GM12878 (cell line): ENCODE data around the gene PGAP3. TPM values are rescaled to one million over a fixed set of nuclear protein-coding genes. Genes with fewer than 3 reads are reported as not detected.
A peak's percentile ranks its signal among the peaks of the same experiment; 100 is the strongest.

Source experiments
- ATAC-seq: fragments of 200-7000 bp; cut with Tn5 transposase; 3 replicates; pipeline ENCODE4 v1.9.1; 2020; ENCODE audit warnings: mild to moderate bottlenecking, moderate library complexity
- BruUV-seq: library from RNA; stranded (reverse); fragments of 400-500 nt; replicated peaks from 2 replicates; lab custom pipeline; 2021; lab: Mats Ljungman, UMichigan
- CTCF ChIA-PET: fragments of 300-600 bp; sonication (Branson Sonifier 250); formaldehyde crosslinking; extraction: SDS; loops from one replicate; lab custom pipeline; 2021; ENCODE audit warnings: inconsistent platforms; lab: Yijun Ruan, JAX
- POLR2A ChIA-PET: fragments of 350-600 bp; formaldehyde crosslinking; extraction: SDS; loops from one replicate; lab custom pipeline; 2021; ENCODE audit warnings: inconsistent platforms; lab: Charles Lee
- RAD21 ChIA-PET: fragments of 300-600 bp; sonication (Branson Sonifier 250); formaldehyde crosslinking; loops from one replicate; lab custom pipeline; 2023; ENCODE audit warnings: antibody characterized with exemption; ENCODE audit not compliant: unreplicated experiment; lab: Charles Lee
- SMC1A ChIA-PET: fragments of 300-600 bp; sonication (Branson Sonifier 250); formaldehyde crosslinking; loops from one replicate; lab custom pipeline; 2023; ENCODE audit not compliant: unreplicated experiment, uncharacterized antibody; lab: Charles Lee
- DNase-seq: peaks from one replicate; pipeline ENCODE4 v3.0.0-alpha.2; 2011; ENCODE audit warnings: low read depth, low spot score
- FAIRE-seq: peaks from 3 replicates; lab custom pipeline; 2011; peaks lifted over from hg19 to GRCh38; lab: Jason Lieb, UNC
- H2AFZ ChIP-seq: 2 replicates; pipeline ENCODE4 v1.6.0; 2011; ENCODE audit warnings: low read depth, low read length, control low read depth; ENCODE audit not compliant: control insufficient read depth
- H3K27ac ChIP-seq: 2 replicates; pipeline ENCODE4 v1.5.1; 2011; ENCODE audit warnings: control low read depth; ENCODE audit not compliant: control insufficient read depth, insufficient read depth
- H3K27me3 ChIP-seq, 2 experiments: replicated peaks in 1 of 2; 2 replicates each; pipeline versions ENCODE4 v1.6.0 to v1.6.1; 2011; ENCODE audit warnings: low read length in 1 of 2; ENCODE audit not compliant: control insufficient read depth in 2 of 2, insufficient read depth in 2 of 2
- H3K36me3 ChIP-seq, 2 experiments: 2 replicates each; pipeline ENCODE4 v1.5.1; 2011; ENCODE audit warnings: low read length in 1 of 2; ENCODE audit not compliant: control insufficient read depth in 2 of 2, insufficient read depth in 2 of 2
- H3K4me1 ChIP-seq: 2 replicates; pipeline ENCODE4 v1.6.1; 2011; ENCODE audit warnings: mild to moderate bottlenecking, low read length, moderate library complexity, mixed read lengths; ENCODE audit not compliant: control insufficient read depth, insufficient read depth
- H3K4me2 ChIP-seq: 2 replicates; pipeline ENCODE4 v1.6.0; 2011; ENCODE audit warnings: control low read depth; ENCODE audit not compliant: control insufficient read depth, insufficient read depth
- H3K4me3 ChIP-seq: fragments of 200-600 bp; sonication (generic); 2 replicates; pipeline ENCODE4 v1.5.1; 2016
- H3K79me2 ChIP-seq: 2 replicates; pipeline ENCODE4 v1.6.0; 2011; ENCODE audit warnings: low read length; ENCODE audit not compliant: control insufficient read depth, insufficient read depth
- H3K9ac ChIP-seq: 2 replicates; pipeline ENCODE4 v1.8.0; 2011; ENCODE audit warnings: low read length, control low read depth, mixed read lengths; ENCODE audit not compliant: control insufficient read depth, insufficient read depth
- H3K9me3 ChIP-seq: replicated peaks from 3 replicates; pipeline ENCODE4 v1.5.1; 2011; ENCODE audit warnings: mild to moderate bottlenecking, low read length; ENCODE audit not compliant: control insufficient read depth, insufficient read depth
- H4K20me1 ChIP-seq: 2 replicates; pipeline ENCODE4 v1.6.0; 2011; ENCODE audit not compliant: control insufficient read depth, insufficient read depth
- BCL11A ChIP-seq: IDR thresholded peaks from 2 replicates; pipeline ENCODE4 v1.6.1; 2011; ENCODE audit warnings: low read depth, low read length
- FOXK2 ChIP-seq: fragments of 450-650 bp; IDR thresholded peaks from 2 replicates; pipeline ENCODE4 v1.6.1; 2017; ENCODE audit warnings: mild to moderate bottlenecking, moderate library complexity
- FOXM1 ChIP-seq: IDR thresholded peaks from 2 replicates; pipeline ENCODE4 v1.6.1; 2012; ENCODE audit warnings: low read depth, mild to moderate bottlenecking, inconsistent platforms, low read length, moderate library complexity
- HCFC1 ChIP-seq: fragments of 150-350 bp; IDR thresholded peaks from 2 replicates; pipeline ENCODE4 v1.6.1; 2014; ENCODE audit warnings: low read length
- HDAC2 ChIP-seq: fragments of 200-600 bp; sonication (generic); IDR thresholded peaks from 2 replicates; pipeline ENCODE4 v1.6.1; 2017
- HDAC6 ChIP-seq: fragments of 200-600 bp; sonication (generic); IDR thresholded peaks from one replicate; pipeline ENCODE4 v1.8.0; 2017; ENCODE audit warnings: antibody characterized with exemption; ENCODE audit not compliant: unreplicated experiment
- MEF2A ChIP-seq: IDR thresholded peaks from 2 replicates; pipeline ENCODE4 v1.6.1; 2011; ENCODE audit warnings: low read depth, mild to moderate bottlenecking, low read length, moderate library complexity; ENCODE audit not compliant: insufficient read depth
- NFXL1 ChIP-seq: fragments of 450-650 bp; IDR thresholded peaks from 2 replicates; pipeline ENCODE4 v1.6.1; 2017; ENCODE audit warnings: antibody characterized with exemption, mild to moderate bottlenecking, borderline replicate concordance
- NFYA ChIP-seq: IDR thresholded peaks from 2 replicates; pipeline ENCODE4 v1.6.1; 2011; ENCODE audit warnings: low read depth, mild to moderate bottlenecking, low read length, improper control_type of control experiment, borderline replicate concordance
- NR2C1 ChIP-seq: fragments of 450-650 bp; IDR thresholded peaks from 2 replicates; pipeline ENCODE4 v1.6.1; 2017; ENCODE audit warnings: antibody characterized with exemption, mild to moderate bottlenecking, moderate library complexity
- NR2C2 ChIP-seq: IDR thresholded peaks from 2 replicates; pipeline ENCODE4 v1.6.1; 2011; ENCODE audit warnings: borderline replicate concordance, low read depth; ENCODE audit not compliant: control insufficient read depth, insufficient read length
- POLR2AphosphoS2 ChIP-seq: IDR thresholded peaks from 2 replicates; pipeline ENCODE4 v1.6.1; 2011; ENCODE audit warnings: low read depth, mild to moderate bottlenecking, low read length, improper control_type of control experiment, moderate library complexity
- SP1 ChIP-seq: IDR thresholded peaks from one replicate; pipeline ENCODE4 v1.6.1; 2011; ENCODE audit warnings: low read depth, low read length
- YBX1 ChIP-seq: fragments of 450-650 bp; IDR thresholded peaks from 2 replicates; pipeline ENCODE4 v1.6.1; 2016; ENCODE audit warnings: antibody characterized with exemption
- WGBS: methylation state at CpG from one replicate; pipeline ENCODE4 v1.1.6; 2016; ENCODE audit warnings: low lambda C conversion rate; ENCODE audit not compliant: insufficient replicate concordance, insufficient coverage; ENCODE audit errors: missing lambda C conversion rate; 5-methylcytosine and 5-hydroxymethylcytosine counted together
- in situ Hi-C: fragments of 300-500 bp; cut with MboI; formaldehyde crosslinking; loops from 9 replicates; pipeline ENCODE4 v1.14.3; 2018; ENCODE audit warnings: mixed read lengths
- intact Hi-C: fragments of 100-400 bp; cut with micrococcal nuclease; formaldehyde crosslinking; loops from one replicate; pipeline ENCODE4 v1.14.2; 2022; ENCODE audit not compliant: unreplicated experiment
- polyA plus RNA-seq, 11 experiments: library from polyadenylated mRNA; depleted of rRNA in 4 of 11; unstranded in 6 of 11; stranded (reverse) in 5 of 11; fragments of >200 nt; fragmentation: Nextera tagmentation in 4 of 11; fragmentation: Illumina TruSeq in 1 of 11; extraction: Ambion mirVana in 4 of 11; extraction: Trizol in 1 of 11; gene quantifications; 1 replicate in 1 of 11; 2 replicates in 10 of 11; pipeline versions ENCODE4 v1.2.1 to v1.2.3, GENCODE V29; 2011 to 2016; ENCODE audit warnings: inconsistent platforms in 2 of 11, missing spikeins in 2 of 11, low read depth in 1 of 11
- total RNA-seq, 4 experiments: library from RNA; depleted of rRNA in 3 of 4; stranded (reverse); fragments of >200 nt in 3 of 4; fragmentation: Illumina TruSeq in 1 of 4; extraction: Trizol in 1 of 4; gene quantifications; 2 replicates each; pipeline versions ENCODE4 v1.2.1 to v1.2.3, GENCODE V29; 2013 to 2021
- TF ChIP-seq, protein P1 (sequence below): fragments of 450-650 bp; formaldehyde crosslinking; IDR thresholded peaks from 2 replicates; pipeline ENCODE4 v1.4.0; 2020; ENCODE audit warnings: mild to moderate bottlenecking, moderate library complexity
- TF ChIP-seq, protein P2 (sequence below): IDR thresholded peaks from 2 replicates; pipeline ENCODE4 v1.6.1; 2012; ENCODE audit warnings: low read depth, low read length, improper control_type of control experiment

PGAP3 gene
- total and polyA plus RNA-seq, 10 of the 15 experiments (the other 5 are each of a cell fraction or from before 2014, with no cell fraction given) = 0.21 to 10.0 (median 5.3) TPM

DNA sequence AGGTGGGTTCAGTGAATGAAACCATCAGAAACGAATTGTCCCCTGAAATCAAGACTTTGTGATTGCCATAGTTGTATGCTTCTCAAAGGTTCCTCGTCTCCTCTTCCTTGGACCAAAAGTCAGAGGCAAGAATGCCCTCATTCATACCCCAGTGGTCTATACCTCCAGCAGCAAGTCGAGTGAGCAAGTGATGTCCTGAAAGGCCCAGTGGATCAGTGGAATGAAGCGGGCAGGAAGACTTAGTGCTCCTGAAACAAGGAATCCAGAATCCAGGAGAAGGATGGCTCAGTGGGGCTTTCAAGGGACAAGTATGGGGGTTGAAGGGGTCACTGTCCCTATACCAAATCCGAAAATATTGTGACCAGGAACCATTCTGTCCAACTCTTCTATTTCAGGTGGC is 6.7 kb upstream of the PGAP3 start (continued):
- no peak for TF ChIP-seq SP1
- TF ChIP-seq POLR2AphosphoS2 = no peak

DNA sequence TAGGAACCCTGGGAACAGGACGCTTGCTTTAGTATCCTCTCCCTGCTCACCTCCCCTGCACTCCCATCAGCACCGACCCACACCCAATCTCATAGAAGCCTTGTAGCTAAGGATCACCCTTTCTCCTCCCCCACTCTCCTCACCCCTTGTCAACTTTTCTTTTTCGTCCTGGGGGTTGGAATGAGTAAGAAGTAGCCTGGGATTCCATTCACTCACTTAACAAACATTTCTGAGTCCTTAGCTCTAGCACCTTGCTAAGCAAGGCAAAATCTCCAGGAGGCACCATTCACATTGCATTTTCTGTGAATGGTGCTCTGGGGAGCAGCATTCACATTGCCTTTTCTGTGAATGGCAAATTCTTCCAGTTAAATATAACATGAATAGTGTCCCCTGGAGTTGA is 1.1 kb upstream of the PGAP3 start:
- Histone ChIP-seq H3K9me3 (no peaks in the 10 kb centered on the region), H2AFZ (no peak overlapping the region), H3K36me3 (no peaks in the 10 kb centered on the region), H3K9ac (no peak overlapping the region), H3K4me3 (peak overlapping the region; percentile 88), H4K20me1 (no peaks in the 10 kb centered on the region), H3K27me3 (no peaks in the 10 kb centered on the region), H3K27ac (no peak overlapping the region), H3K79me2 (no peaks in the 10 kb centered on the region; the same call in 1 of the 2 replicates), H3K4me1 (peaks cover 3% of the 10 kb centered on the region; the same call in 1 of the 2 replicates), H3K4me2 (peak overlapping the region; percentile 80)
- in situ Hi-C loops = no loop called here
- intact Hi-C loops = no loop called here
- ChIA-PET CTCF (interaction anchor here (1.0 to 1.9 kb wide), 3 partner anchors 35 to 67 kb away, joined by 5 to 10 read pairs (median 6); no protein-coding TSS in a partner anchor), POLR2A (interaction anchor here (1.0 to 1.6 kb wide), 2 partner anchors 11 to 15 kb away, joined by 3 to 6 read pairs; no protein-coding TSS in a partner anchor), SMC1A (interaction anchor here (0.8 to 2.4 kb wide), 4 partner anchors 13 to 43 kb away, joined by 3 to 11 read pairs (median 5); partner anchors contain the start of gene MIEN1), RAD21 (interaction anchor here (0.7 to 1.6 kb wide), 4 partner anchors 13 to 67 kb away, joined by 3 to 5 read pairs (median 3); partner anchors contain the start of gene MIEN1)
- TF ChIP-seq NFYA = no peak
- TF ChIP-seq MEF2A = no peak
- no peak for TF ChIP-seq FOXK2
- no peak for TF ChIP-seq NR2C1
- no peak for TF ChIP-seq HDAC6
- no peak for TF ChIP-seq HCFC1
- TF ChIP-seq NR2C2 = no peak
- no peak for TF ChIP-seq BCL11A
- TF ChIP-seq NFXL1 = no peak
- TF ChIP-seq YBX1 = no peak
- TF ChIP-seq, protein P1, sequence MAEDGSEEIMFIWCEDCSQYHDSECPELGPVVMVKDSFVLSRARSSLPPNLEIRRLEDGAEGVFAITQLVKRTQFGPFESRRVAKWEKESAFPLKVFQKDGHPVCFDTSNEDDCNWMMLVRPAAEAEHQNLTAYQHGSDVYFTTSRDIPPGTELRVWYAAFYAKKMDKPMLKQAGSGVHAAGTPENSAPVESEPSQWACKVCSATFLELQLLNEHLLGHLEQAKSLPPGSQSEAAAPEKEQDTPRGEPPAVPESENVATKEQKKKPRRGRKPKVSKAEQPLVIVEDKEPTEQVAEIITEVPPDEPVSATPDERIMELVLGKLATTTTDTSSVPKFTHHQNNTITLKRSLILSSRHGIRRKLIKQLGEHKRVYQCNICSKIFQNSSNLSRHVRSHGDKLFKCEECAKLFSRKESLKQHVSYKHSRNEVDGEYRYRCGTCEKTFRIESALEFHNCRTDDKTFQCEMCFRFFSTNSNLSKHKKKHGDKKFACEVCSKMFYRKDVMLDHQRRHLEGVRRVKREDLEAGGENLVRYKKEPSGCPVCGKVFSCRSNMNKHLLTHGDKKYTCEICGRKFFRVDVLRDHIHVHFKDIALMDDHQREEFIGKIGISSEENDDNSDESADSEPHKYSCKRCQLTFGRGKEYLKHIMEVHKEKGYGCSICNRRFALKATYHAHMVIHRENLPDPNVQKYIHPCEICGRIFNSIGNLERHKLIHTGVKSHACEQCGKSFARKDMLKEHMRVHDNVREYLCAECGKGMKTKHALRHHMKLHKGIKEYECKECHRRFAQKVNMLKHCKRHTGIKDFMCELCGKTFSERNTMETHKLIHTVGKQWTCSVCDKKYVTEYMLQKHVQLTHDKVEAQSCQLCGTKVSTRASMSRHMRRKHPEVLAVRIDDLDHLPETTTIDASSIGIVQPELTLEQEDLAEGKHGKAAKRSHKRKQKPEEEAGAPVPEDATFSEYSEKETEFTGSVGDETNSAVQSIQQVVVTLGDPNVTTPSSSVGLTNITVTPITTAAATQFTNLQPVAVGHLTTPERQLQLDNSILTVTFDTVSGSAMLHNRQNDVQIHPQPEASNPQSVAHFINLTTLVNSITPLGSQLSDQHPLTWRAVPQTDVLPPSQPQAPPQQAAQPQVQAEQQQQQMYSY = no peak
- TF ChIP-seq, protein P2, sequence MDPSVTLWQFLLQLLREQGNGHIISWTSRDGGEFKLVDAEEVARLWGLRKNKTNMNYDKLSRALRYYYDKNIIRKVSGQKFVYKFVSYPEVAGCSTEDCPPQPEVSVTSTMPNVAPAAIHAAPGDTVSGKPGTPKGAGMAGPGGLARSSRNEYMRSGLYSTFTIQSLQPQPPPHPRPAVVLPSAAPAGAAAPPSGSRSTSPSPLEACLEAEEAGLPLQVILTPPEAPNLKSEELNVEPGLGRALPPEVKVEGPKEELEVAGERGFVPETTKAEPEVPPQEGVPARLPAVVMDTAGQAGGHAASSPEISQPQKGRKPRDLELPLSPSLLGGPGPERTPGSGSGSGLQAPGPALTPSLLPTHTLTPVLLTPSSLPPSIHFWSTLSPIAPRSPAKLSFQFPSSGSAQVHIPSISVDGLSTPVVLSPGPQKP = no peak
- TF ChIP-seq FOXM1 = no peak
- no peak for TF ChIP-seq HDAC2
- DNase-seq (no peak), FAIRE-seq (no peak), ATAC-seq (no peak)
- WGBS = 54% methylated on average over 3 of the region's 3 CpGs
- BruUV-seq = no TSS peak
